Stimulated activated CD4-positive, alpha-beta T cell treated with anti-CD3 and anti-CD28 coated beads, Interleukin-15, amount 100 ng/mL, for 1 hour (primary cell): ENCODE measurements around the gene CHST15.

ENCODE experiments used
- DNase-seq, 2 donors: peaks; one replicate each; pipeline ENCODE4 v3.0.0-alpha.2; 2020; ENCODE audit warnings: low read depth in 1 of 2, low spot score in 1 of 2

Gene CHST15

DNA sequence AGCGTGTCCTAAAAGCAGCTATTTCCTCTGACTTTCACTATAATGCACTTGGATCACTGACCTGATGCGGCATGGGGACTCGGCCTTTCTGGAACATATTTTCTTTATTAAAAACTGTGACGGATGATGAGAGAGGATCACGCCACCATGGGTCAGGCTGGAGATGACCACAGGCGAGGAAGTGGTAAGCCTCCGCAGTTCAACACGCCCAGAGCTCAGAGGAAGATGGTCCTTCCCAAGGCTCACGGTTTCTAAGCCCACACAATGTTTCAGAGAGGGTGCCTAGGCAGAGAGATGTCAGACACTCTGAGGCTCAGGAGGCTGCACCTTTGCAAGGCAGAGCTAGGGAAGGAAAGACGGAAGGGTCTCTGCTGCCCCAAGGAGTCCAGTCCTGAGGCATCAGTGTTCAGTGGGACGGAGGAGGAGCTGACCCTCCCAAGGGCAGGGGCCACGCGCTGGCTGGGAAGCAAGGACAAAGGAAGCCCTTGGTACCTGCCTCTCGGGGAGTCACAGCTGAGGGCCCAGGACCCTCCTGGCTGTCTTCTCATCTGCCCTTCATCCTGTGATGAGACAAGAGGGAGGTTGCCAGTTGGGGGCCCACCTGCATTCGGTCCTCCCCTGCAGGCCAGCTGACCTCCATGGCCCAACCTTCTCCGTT, 9.5 kb downstream of the CHST15 start:
- no peak for DNase-seq

GRCh38 chr10:124083047-124083739, 10.2 kb downstream of the CHST15 start:
- no peak for DNase-seq

DNA sequence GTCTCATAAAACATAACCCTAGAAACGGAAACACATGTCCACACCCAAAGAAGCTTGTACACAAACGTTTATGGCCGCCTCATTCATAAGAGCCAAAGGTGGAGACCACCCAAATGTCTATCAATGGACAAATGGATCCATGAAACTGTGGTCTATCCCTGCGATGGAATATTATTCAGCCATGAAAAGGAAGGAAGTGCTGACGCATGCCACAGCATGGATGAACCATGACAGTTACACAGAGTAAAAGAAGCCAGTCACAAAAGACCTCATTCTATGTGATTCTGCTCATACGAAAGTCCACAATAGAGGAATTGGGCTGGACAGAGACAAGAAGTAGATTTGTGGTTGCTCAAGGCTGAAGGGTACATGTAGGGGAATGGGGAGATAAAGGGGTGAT, 10.8 kb downstream of the CHST15 start:
- DNase-seq = no peak

DNA sequence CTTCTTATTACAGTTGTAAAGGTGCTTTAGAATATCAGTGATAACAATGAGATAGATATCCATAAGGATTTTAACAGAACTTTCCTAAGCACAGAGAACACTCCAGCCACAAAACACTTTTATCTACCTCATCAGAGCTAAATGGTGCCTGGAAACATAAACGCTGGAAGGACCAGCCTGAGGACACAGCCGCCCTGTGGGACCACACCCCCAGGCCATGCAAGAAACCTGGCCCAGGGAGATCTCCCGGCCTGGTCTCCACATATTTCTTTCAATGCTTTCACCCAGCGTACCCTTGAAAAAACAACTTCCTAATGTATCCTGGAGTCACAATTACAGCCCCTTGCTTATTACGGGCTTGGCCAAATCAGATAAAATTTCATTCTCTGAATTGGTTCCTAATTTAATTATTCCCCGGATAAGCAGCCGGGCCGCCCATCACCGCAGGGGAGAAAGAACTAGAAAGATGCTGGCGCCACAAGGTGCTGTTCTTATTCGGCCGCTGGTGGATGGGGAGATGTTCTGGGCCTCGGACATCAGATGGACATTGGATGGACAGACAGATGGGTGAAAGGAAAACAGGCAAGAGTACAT, 11.8 kb downstream of the CHST15 start:
- no peak for DNase-seq

DNA sequence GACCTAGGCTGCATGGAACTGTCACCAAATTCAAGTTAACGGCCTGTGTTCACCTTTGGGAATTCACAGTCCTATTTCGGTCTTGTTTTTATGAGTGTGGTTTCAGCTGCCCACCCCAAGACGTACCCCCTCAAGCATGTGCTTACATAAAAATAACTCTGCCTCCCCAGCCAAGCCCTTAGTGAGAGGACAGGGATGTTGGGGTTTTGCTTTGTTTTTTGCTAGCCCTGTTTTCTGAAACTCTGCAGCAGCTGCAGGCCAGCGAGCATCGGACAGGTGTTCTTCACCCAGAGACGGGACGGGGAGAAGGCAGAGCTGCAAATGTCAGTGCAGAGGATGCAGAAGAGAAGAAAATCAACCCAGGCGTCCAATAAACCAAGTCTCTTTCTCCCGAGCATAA, 13.5 kb downstream of the CHST15 start:
- DNase-seq = no peak

DNA sequence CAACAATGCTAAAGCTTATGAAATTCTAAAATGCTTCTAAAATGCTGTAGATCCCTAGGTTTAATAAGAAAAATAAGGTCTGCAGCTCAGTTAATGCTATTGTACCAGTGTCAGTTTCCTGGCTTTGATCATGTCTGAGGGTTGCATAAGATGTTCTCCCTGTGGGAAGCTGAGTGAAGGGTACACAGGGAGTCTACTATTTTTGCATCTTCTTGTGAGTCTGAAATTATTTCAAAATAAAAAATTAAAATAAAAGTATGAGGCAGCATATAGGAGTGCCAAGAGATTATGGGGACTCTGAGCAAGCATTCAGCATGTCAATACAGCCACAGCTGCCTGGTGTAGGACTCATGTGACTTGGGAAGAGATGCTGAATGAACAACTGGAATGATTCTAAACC, 14.7 kb downstream of the CHST15 start:
- no peak for DNase-seq

GRCh38 chr10:124078028-124078427, 15.4 kb downstream of the CHST15 start:
- DNase-seq = no peak

DNA sequence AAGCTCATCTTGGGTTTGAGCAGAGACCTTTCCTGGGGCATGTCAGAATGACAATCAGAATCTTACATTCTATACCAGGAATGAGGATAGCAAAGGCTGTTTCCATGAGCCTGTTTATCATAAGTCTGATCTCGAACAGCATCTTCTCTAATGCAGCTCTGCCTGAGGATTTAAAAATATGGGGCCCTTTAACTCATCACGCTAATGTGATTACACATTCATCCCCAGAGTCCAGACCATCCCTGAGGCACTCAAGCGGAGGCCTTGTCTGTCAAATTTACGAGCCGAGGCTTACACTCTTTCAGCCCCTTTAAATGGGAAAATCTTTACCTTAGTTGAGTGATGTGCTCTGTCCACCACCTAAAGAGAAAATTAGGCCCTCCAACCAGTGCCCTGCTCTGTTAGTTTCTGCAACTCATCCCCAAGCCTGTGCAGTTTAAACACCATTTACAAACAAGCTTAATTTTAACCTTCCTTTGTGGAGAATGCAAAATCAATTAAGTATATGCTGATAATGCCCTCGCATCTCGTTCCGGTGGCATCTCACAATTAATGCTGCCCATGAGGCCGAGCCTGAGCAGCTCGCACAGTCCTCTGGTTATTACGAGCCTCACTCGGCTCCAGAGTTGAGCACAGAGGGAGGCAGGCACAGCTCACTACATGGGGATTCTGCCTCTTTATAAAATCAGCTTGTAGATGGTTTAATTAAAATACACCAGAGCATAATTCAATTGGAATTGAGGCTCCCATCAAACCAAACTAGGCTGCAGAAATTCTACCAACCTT, 16.0 kb downstream of the CHST15 start:
- DNase-seq = no peak

GRCh38 chr10:124076148-124076733, 17.2 kb downstream of the CHST15 start:
- DNase-seq = no peak

DNA sequence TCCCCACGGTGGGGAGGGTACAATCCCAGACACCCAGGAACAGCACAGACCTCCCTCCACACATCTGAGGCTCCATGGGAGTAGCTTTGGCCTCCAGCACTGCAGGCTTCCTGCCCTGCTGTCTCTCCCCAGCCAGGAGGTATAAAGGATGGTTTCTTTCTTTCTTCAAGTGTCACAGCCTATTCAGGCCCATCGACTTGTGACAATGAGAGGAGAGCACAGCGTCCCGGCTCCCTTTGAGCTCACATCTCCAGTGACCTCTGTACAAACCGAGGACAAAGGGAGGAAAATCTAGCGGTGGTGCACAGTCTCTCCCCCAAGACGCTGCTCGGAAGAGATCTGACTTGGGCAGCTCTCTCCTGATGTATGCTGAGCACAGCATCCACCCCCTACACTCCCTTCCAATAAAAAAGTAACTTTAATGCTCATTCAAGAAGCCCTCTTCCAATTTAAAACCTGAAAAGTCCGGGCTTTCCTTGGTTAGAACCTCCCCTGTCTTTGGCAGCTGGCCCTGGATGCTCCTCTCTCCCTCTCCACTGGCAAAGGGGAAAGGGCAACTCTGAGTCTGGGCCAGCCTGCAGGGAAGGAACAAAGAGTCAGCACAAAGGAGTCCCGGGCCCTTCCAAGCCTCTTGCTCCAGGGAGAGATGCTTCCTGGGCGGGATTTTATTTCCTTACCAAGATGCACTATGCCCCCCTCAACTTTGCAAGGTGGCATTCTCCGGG, 18.0 kb downstream of the CHST15 start:
- no peak for DNase-seq

DNA sequence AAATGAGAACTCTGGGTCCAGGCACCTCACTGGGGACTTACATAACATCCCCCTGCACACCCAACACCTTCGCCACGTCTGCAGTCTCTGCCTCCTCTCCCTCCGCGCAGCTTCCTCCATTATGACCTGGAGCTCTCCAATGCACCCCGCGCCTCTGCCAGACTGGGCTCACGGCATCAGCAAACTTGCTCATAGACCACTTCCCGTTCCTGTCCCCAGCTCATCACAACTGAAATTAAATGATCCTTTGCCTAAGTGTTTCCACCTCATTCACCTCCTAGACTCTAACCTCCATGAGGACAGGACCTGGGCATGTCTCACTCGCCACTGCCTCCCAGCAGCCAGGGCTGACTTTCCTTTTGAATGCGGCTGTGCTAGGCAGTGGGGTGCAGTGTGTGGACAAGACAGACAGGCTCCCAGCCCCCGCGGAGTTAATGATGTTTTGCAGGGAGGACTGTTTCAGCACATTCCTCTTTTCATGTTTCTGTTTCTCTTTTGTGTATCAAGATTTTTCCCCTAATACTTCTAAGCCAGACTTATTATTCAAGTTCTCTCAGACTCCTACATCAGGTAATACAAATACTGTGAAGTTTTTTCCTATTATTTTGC, 18.8 kb downstream of the CHST15 start:
- no peak for DNase-seq

GRCh38 chr10:124073978-124074377, 19.4 kb downstream of the CHST15 start:
- DNase-seq = no peak

GRCh38 chr10:124072541-124072940, 20.9 kb downstream of the CHST15 start:
- DNase-seq = no peak

GRCh38 chr10:124072106-124072505, 21.3 kb downstream of the CHST15 start:
- no peak for DNase-seq

GRCh38 chr10:124071141-124071540, 22.3 kb downstream of the CHST15 start:
- DNase-seq = no peak

GRCh38 chr10:124070666-124071065, 22.7 kb downstream of the CHST15 start:
- DNase-seq = no peak

GRCh38 chr10:124069341-124070264, 23.8 kb downstream of the CHST15 start:
- no peak for DNase-seq

DNA sequence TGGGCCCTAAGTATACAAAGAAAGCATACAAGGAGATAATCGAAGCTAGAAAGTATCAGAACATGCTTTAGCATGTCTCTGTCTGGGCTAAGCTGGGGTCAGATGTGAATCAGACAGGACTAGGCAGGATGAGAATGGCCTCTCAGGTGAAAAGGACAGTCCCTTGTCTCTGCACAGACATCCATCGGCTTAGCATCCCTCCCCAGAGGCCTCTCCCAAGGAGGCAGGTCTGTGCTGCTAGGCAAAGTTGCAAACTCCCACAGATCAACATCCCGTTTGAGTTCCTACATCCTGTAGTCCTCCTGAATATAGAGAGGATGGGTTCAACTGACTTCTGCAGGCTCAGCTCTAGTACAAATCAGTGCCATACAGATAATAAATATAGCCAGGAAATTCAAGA, 24.5 kb downstream of the CHST15 start:
- DNase-seq = no peak

- no peak for DNase-seq
Observed at GRCh38 chr10:124067825-124068400, 25.5 kb downstream of the CHST15 start.
